ENCODE measurements around the gene HSD3B7.

HSD3B7 gene

GRCh38 chr16:30992276-30992780 lies 7.3 kb downstream of the HSD3B7 start:
- TF ChIP-seq, protein P1, sequence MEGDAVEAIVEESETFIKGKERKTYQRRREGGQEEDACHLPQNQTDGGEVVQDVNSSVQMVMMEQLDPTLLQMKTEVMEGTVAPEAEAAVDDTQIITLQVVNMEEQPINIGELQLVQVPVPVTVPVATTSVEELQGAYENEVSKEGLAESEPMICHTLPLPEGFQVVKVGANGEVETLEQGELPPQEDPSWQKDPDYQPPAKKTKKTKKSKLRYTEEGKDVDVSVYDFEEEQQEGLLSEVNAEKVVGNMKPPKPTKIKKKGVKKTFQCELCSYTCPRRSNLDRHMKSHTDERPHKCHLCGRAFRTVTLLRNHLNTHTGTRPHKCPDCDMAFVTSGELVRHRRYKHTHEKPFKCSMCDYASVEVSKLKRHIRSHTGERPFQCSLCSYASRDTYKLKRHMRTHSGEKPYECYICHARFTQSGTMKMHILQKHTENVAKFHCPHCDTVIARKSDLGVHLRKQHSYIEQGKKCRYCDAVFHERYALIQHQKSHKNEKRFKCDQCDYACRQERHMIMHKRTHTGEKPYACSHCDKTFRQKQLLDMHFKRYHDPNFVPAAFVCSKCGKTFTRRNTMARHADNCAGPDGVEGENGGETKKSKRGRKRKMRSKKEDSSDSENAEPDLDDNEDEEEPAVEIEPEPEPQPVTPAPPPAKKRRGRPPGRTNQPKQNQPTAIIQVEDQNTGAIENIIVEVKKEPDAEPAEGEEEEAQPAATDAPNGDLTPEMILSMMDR (IDR thresholded peaks at IDR 0.05; ENCODE audit: low read length), result no peak
- no peak for TF ChIP-seq EZH2 (IDR thresholded peaks at IDR 0.05; ENCODE audit: borderline replicate concordance, low read length)
- H4K20me1 ChIP-seq (ENCODE audit: insufficient read depth, low read length), result no peaks in the 10 kb centered on the region
- no peak overlapping the region for H3K4me3 ChIP-seq (ENCODE audit: low read depth, low read length, poor library complexity, severe bottlenecking)
- no peaks in the 10 kb centered on the region for H3F3A ChIP-seq (ENCODE audit: insufficient read depth, low read length)
- H3K9me2 ChIP-seq (ENCODE audit: low read depth, low read length), result no peaks in the 10 kb centered on the region
- peak overlapping the region; percentile 55 for H3K27ac ChIP-seq (ENCODE audit: low read depth, low read length, poor library complexity, severe bottlenecking)
- no peak overlapping the region; the same call in 1 of the 2 replicates for H3K9ac ChIP-seq (ENCODE audit: low read length)
- no peaks in the 10 kb centered on the region for H3K79me2 ChIP-seq (ENCODE audit: insufficient read depth, low read length)
- H3K27me3 ChIP-seq (ENCODE audit: insufficient read depth, low read length), result no peaks in the 10 kb centered on the region
- peak overlapping the region; percentile 5; the same call in 1 of the 2 replicates for H3K4me2 ChIP-seq (ENCODE audit: low read length)
- no peak overlapping the region for H2AFZ ChIP-seq (ENCODE audit: low read length)
- no peaks in the 10 kb centered on the region for H3K36me3 ChIP-seq (ENCODE audit: insufficient read depth, low read length)
- H3K9me3 ChIP-seq (ENCODE audit: low read length), result no peaks in the 10 kb centered on the region
- peaks cover 44% of the 10 kb centered on the region for H3K4me1 ChIP-seq (ENCODE audit: insufficient read depth, low read length, severe bottlenecking)

DNA sequence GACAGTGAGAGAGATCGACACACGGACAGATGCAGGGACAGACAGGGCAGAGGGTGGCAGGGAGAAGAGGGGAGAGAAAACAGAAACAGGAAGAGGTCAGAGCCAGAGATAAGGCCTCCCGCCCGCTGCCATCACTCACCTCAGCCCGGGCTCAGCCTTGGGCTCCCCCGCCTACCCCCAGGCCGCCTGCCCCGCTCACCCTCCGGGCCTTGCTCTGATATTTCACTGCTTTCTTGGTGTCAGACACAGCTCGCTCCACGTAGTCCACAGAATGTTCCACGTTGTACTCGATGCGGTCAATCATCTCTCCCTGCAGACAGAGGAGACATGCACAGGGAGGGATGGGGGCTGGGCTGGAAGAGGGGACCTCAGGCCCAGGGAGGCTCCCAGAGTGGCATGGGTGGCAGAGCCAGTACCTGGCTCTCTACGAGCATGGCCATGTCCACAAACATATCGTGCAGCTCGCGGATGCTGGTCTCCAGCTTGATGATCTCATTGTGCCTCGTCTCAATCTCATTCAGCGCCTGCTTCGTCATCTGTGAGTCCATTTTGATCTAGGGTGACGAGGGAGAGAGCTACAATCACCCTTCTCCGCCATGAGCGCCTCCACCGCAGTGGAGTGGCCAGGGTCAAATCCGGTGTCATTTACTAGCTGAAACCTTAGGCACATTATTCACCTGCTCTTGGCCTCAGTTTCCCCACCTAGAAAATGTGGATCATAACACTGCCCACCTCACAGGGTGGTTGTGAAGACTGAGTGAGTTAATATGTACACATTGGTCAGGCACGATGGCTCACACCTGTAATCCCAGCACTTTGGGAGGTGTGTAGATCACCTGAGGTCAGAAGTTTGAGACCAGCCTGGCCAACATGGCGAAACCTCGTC lies 8.2 kb downstream of the HSD3B7 start:
- Histone ChIP-seq H3K9me3 (ENCODE audit: low read length) (no peaks in the 10 kb centered on the region), H3F3A (ENCODE audit: insufficient read depth, low read length) (no peaks in the 10 kb centered on the region), H4K20me1 (ENCODE audit: insufficient read depth, low read length) (no peaks in the 10 kb centered on the region), H2AFZ (ENCODE audit: low read length) (no peak overlapping the region), H3K79me2 (ENCODE audit: insufficient read depth, low read length) (no peaks in the 10 kb centered on the region), H3K4me3 (ENCODE audit: low read depth, low read length, poor library complexity, severe bottlenecking) (no peak overlapping the region), H3K36me3 (ENCODE audit: insufficient read depth, low read length) (no peaks in the 10 kb centered on the region), H3K4me2 (ENCODE audit: low read length) (peak overlapping the region; percentile 5; the same call in 1 of the 2 replicates), H3K4me1 (ENCODE audit: insufficient read depth, low read length, severe bottlenecking) (peaks cover 47% of the 10 kb centered on the region), H3K9me2 (ENCODE audit: low read depth, low read length) (no peaks in the 10 kb centered on the region), H3K9ac (ENCODE audit: low read length) (no peak overlapping the region; the same call in 1 of the 2 replicates), H3K27ac (ENCODE audit: low read depth, low read length, poor library complexity, severe bottlenecking) (peak overlapping the region; percentile 55), H3K27me3 (ENCODE audit: insufficient read depth, low read length) (no peaks in the 10 kb centered on the region)
- no peak for TF ChIP-seq EZH2 (IDR thresholded peaks at IDR 0.05; ENCODE audit: borderline replicate concordance, low read length)
- TF ChIP-seq, protein P1 (IDR thresholded peaks at IDR 0.05; ENCODE audit: low read length), result no peak

DNA sequence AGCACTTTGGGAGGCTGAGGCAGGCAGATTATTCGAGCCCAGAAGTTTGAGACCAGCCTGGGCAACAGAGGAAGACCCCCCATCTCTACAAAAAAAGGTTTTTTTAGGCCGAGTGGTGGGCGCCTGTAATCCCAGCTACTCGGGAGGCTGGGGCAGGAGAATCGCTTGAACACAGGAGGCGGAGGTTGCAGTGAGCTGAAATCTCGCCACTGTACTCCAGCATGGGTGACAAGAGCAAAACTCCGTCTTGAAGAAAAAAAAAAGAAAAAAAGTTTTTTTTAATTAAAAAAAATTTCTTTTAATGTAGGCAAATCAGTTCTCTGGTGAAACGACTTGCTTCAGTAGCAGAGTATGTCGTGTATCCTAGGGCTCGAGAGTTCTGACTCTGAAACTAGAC lies 10.9 kb downstream of the HSD3B7 start:
- Histone ChIP-seq H2AFZ (ENCODE audit: low read length) (no peak overlapping the region), H3F3A (ENCODE audit: insufficient read depth, low read length) (no peaks in the 10 kb centered on the region), H3K9ac (ENCODE audit: low read length) (peak overlapping the region; percentile 68; the same call in 1 of the 2 replicates), H3K4me2 (ENCODE audit: low read length) (peak overlapping the region; percentile 81), H3K9me2 (ENCODE audit: low read depth, low read length) (no peaks in the 10 kb centered on the region), H3K27me3 (ENCODE audit: insufficient read depth, low read length) (no peaks in the 10 kb centered on the region), H3K27ac (ENCODE audit: low read depth, low read length, poor library complexity, severe bottlenecking) (no peak overlapping the region), H3K9me3 (ENCODE audit: low read length) (no peaks in the 10 kb centered on the region), H3K36me3 (ENCODE audit: insufficient read depth, low read length) (no peaks in the 10 kb centered on the region), H3K4me1 (ENCODE audit: insufficient read depth, low read length, severe bottlenecking) (peaks cover 28% of the 10 kb centered on the region), H3K79me2 (ENCODE audit: insufficient read depth, low read length) (no peaks in the 10 kb centered on the region), H3K4me3 (ENCODE audit: low read depth, low read length, poor library complexity, severe bottlenecking) (peak overlapping the region; percentile 69), H4K20me1 (ENCODE audit: insufficient read depth, low read length) (no peaks in the 10 kb centered on the region)
- TF ChIP-seq EZH2 (IDR thresholded peaks at IDR 0.05; ENCODE audit: borderline replicate concordance, low read length), result no peak
- TF ChIP-seq, protein P1 (IDR thresholded peaks at IDR 0.05; ENCODE audit: low read length), result no peak
